Measurements from ENCODE around the gene USP35. TPM values are rescaled to one million over a fixed set of nuclear protein-coding genes. Genes with fewer than 3 reads are reported as not detected.

Gene USP35
- total RNA-seq, 2 donors from 2014 or later = 8.6 to 11.2 TPM

DNA sequence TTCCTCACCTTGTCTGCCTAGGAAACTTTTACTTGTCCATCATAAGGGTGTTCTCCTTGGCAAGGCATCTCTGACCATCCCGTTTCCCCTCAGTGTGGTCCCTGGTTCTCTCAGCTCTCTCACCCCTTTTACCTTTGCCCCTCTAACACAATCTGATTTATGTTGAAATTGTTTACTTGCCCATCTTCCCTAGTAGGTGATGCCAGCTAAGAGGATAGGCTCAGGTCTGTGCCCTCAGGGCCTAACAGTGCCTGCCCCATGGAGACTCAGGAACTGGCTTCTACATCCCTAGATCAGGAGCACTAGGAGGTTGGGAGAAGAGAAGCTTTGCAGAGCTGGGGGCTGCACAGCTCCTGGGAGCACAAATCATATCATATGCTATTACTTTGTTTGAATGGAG, 28.2 kb upstream of the USP35 start:
- no peak overlapping the region for H3K4me3 ChIP-seq (ENCODE audit: low read length)
- H3K27me3 Mint-ChIP-seq (ENCODE audit: insufficient read depth) = peaks cover 6% of the 10 kb centered on the region
- WGBS, 2 experiments (ENCODE audit: insufficient coverage in 1 of 2, insufficient read length in 1 of 2) = 71 to 82% methylated on average over 1 of the region's 1 CpG
- no peaks in the 10 kb centered on the region for H3K4me1 Mint-ChIP-seq
- TF ChIP-seq, protein P1, sequence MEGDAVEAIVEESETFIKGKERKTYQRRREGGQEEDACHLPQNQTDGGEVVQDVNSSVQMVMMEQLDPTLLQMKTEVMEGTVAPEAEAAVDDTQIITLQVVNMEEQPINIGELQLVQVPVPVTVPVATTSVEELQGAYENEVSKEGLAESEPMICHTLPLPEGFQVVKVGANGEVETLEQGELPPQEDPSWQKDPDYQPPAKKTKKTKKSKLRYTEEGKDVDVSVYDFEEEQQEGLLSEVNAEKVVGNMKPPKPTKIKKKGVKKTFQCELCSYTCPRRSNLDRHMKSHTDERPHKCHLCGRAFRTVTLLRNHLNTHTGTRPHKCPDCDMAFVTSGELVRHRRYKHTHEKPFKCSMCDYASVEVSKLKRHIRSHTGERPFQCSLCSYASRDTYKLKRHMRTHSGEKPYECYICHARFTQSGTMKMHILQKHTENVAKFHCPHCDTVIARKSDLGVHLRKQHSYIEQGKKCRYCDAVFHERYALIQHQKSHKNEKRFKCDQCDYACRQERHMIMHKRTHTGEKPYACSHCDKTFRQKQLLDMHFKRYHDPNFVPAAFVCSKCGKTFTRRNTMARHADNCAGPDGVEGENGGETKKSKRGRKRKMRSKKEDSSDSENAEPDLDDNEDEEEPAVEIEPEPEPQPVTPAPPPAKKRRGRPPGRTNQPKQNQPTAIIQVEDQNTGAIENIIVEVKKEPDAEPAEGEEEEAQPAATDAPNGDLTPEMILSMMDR (conservative IDR thresholded peaks at IDR 0.05) = no peak
- H3K9me3 ChIP-seq (ENCODE audit: control insufficient read depth, low read length) = no peaks in the 10 kb centered on the region
- H3K27ac ChIP-seq (ENCODE audit: low read depth, low read length) = no peak overlapping the region
- H3K4me3 Mint-ChIP-seq = no peak overlapping the region
- H3K4me1 ChIP-seq (ENCODE audit: control insufficient read depth, insufficient read depth, low read length) = no peaks in the 10 kb centered on the region
- no peak overlapping the region for H3K27ac Mint-ChIP-seq
- no peak overlapping the region for H3K9ac ChIP-seq (ENCODE audit: extremely low read depth, low read length, poor library complexity, severe bottlenecking)
- no peaks in the 10 kb centered on the region for H3K27me3 ChIP-seq (ENCODE audit: control insufficient read depth, insufficient read depth, low read length, poor library complexity, severe bottlenecking)
- no peak for DNase-seq
- H3K9me3 Mint-ChIP-seq = no peaks in the 10 kb centered on the region
- H3K36me3 ChIP-seq (ENCODE audit: control insufficient read depth, insufficient read depth, low read length) = no peaks in the 10 kb centered on the region
- no peaks in the 10 kb centered on the region for H3K36me3 Mint-ChIP-seq (ENCODE audit: low read depth)

DNA sequence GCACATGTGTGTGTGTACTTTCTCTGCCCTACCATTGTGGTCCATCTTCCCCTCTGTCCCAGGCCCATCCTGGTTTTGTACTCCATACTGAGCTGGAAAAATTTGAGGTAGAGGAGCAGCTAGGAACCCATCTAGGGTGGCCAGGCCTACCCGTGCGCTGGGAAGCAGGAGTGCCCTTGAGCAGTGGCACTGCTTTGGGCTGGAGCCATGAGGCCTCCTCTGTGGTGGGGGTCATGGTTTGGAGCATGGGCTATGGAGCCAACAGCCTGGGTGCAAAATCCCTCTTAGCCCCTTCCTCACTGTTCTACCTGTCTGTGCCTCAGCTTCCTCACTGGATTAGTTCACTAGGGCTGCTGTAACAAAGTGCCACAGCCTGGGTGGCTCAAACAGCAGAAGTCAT, 27.4 kb upstream of the USP35 start:
- WGBS, 2 experiments (ENCODE audit: insufficient coverage in 1 of 2, insufficient read length in 1 of 2) = 98 to 100% methylated on average over 2 of the region's 2 CpGs
- no peak overlapping the region for H3K4me3 Mint-ChIP-seq

DNA sequence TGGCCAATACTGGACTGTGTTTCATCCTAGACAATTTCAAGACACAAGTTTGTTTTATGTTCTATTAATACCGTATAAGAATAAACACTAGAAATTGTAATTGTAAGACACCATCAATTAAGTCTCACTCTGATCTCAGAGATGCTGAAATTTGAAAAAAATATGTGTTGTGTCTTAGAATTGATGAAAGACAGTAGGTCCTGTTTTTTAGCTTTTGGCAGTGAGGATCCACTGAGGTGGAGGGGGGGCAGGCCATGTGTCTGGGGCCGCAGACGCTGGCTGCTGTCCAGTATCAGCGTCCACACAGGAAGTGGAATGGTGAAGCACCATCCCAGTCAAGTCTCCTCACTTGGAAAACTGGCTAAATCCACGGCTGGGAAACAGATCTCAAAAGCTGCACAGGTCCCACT, 26.8 kb upstream of the USP35 start:
- H3K27ac Mint-ChIP-seq = no peak overlapping the region
- no peak overlapping the region for H3K4me3 Mint-ChIP-seq
- peaks cover 6% of the 10 kb centered on the region for H3K27me3 Mint-ChIP-seq (ENCODE audit: insufficient read depth)
- H3K4me1 ChIP-seq (ENCODE audit: control insufficient read depth, insufficient read depth, low read length) = peaks cover 2% of the 10 kb centered on the region
- H3K9me3 ChIP-seq (ENCODE audit: control insufficient read depth, low read length) = no peaks in the 10 kb centered on the region
- H3K9me3 Mint-ChIP-seq = no peaks in the 10 kb centered on the region
- DNase-seq = no peak
- 87% methylated on average over 4 to 5 of the region's 5 CpGs for WGBS, 2 experiments (ENCODE audit: insufficient coverage in 1 of 2, insufficient read length in 1 of 2)
- H3K36me3 ChIP-seq (ENCODE audit: control insufficient read depth, insufficient read depth, low read length) = no peaks in the 10 kb centered on the region
- H3K4me3 ChIP-seq (ENCODE audit: low read length) = no peak overlapping the region
- H3K27ac ChIP-seq (ENCODE audit: low read depth, low read length) = no peak overlapping the region
- TF ChIP-seq, protein P1 (conservative IDR thresholded peaks at IDR 0.05) = no peak
- peaks cover 2% of the 10 kb centered on the region for H3K4me1 Mint-ChIP-seq
- H3K27me3 ChIP-seq (ENCODE audit: control insufficient read depth, insufficient read depth, low read length, poor library complexity, severe bottlenecking) = no peaks in the 10 kb centered on the region
- no peak overlapping the region for H3K9ac ChIP-seq (ENCODE audit: extremely low read depth, low read length, poor library complexity, severe bottlenecking)
- H3K36me3 Mint-ChIP-seq (ENCODE audit: low read depth) = no peaks in the 10 kb centered on the region

More for the DNA sequence above, 27.4 kb upstream of the USP35 start:
- H3K27me3 ChIP-seq (ENCODE audit: control insufficient read depth, insufficient read depth, low read length, poor library complexity, severe bottlenecking) = no peaks in the 10 kb centered on the region
- no peaks in the 10 kb centered on the region for H3K36me3 ChIP-seq (ENCODE audit: control insufficient read depth, insufficient read depth, low read length)
- peaks cover 2% of the 10 kb centered on the region for H3K4me1 ChIP-seq (ENCODE audit: control insufficient read depth, insufficient read depth, low read length)
- Mint-ChIP-seq H3K27me3 (ENCODE audit: insufficient read depth) (peaks cover 6% of the 10 kb centered on the region), H3K27ac (no peak overlapping the region), H3K9me3 (no peaks in the 10 kb centered on the region), H3K4me1 (peaks cover 2% of the 10 kb centered on the region), H3K36me3 (ENCODE audit: low read depth) (no peaks in the 10 kb centered on the region)
- H3K27ac ChIP-seq (ENCODE audit: low read depth, low read length) = no peak overlapping the region
- no peak overlapping the region for H3K4me3 ChIP-seq (ENCODE audit: low read length)
- TF ChIP-seq, protein P1 (conservative IDR thresholded peaks at IDR 0.05) = no peak
- H3K9me3 ChIP-seq (ENCODE audit: control insufficient read depth, low read length) = no peaks in the 10 kb centered on the region
- no peak for DNase-seq
- H3K9ac ChIP-seq (ENCODE audit: extremely low read depth, low read length, poor library complexity, severe bottlenecking) = no peak overlapping the region
